Epidermal melanocyte (primary cell): ENCODE results near the gene PHETA2.
A peak's percentile ranks its signal among the peaks of the same experiment; 100 is the strongest.
"Not testable (repeated sequence)": the region's sequence is repeated elsewhere in the genome, so short reads cannot be mapped to it uniquely, and the experiment has no call there.

Source experiments
- DNase-seq: peaks from one replicate; pipeline ENCODE4 v3.0.0; 2011; ENCODE audit warnings: low spot score; ENCODE audit not compliant: insufficient read length

The PHETA2 gene

GRCh38 chr22:42069801-42070516 lies 4.1 kb upstream of the PHETA2 start:
- no peak for DNase-seq

GRCh38 chr22:42070517-42071422 lies 3.3 kb upstream of the PHETA2 start, which contains the start of gene NAGA:
Gene NAGA, minus strand, starts transcription at chr22:42070812. Its CDS starts 515 bp downstream, at chr22:42070297.
- peak; percentile 97 for DNase-seq

- DNase-seq = not testable (repeated sequence)
Measured at GRCh38 chr22:42071508-42071907, 2.5 kb upstream of the PHETA2 start.

GRCh38 chr22:42072606-42073330 lies 1.3 kb upstream of the PHETA2 start:
- DNase-seq = no peak

- DNase-seq = no peak
Measured at GRCh38 chr22:42073621-42074041, 417 bp upstream of the PHETA2 start.

- no peak for DNase-seq
Measured at GRCh38 chr22:42074846-42075676, 1.0 kb downstream of the PHETA2 start.

GRCh38 chr22:42076764-42077485 lies 2.9 kb downstream of the PHETA2 start:
- no peak for DNase-seq

GRCh38 chr22:42077486-42078125 lies 3.6 kb downstream of the PHETA2 start:
- DNase-seq = no peak

- no peak for DNase-seq
Measured at GRCh38 chr22:42078469-42079318, 4.6 kb downstream of the PHETA2 start.

- DNase-seq = peak; percentile 99
Measured at GRCh38 chr22:42079319-42080251, 5.5 kb downstream of the PHETA2 start, which contains the start of gene SMDT1. Gene SMDT1, plus strand, starts transcription at chr22:42079700. Its CDS starts 69 bp downstream, at chr22:42079769.

GRCh38 chr22:42080287-42080686 lies 6.2 kb downstream of the PHETA2 start:
- no peak for DNase-seq

GRCh38 chr22:42083119-42083518 lies 9.1 kb downstream of the PHETA2 start:
- DNase-seq = no peak

GRCh38 chr22:42084874-42085273 lies 10.8 kb downstream of the PHETA2 start:
- no peak for DNase-seq

- no peak for DNase-seq
Measured at GRCh38 chr22:42086051-42086450, 12.0 kb downstream of the PHETA2 start.

- peak; percentile 93 for DNase-seq
Measured at GRCh38 chr22:42090596-42091454, 16.8 kb downstream of the PHETA2 start, which contains the start of gene NDUFA6. Gene NDUFA6, minus strand, starts transcription at chr22:42090772. Its CDS starts 28 bp downstream, at chr22:42090744.

GRCh38 chr22:42091455-42091782 lies 17.4 kb downstream of the PHETA2 start:
- no peak for DNase-seq

- no peak for DNase-seq
Measured at GRCh38 chr22:42101199-42101598, 27.2 kb downstream of the PHETA2 start.
